ENCODE results near the gene ACTA1.

- TF ChIP-seq ZNF274 (IDR thresholded peaks at IDR 0.05; ENCODE audit: low read depth, low read length) (no peak), YY1 (IDR thresholded peaks at IDR 0.05; ENCODE audit: insufficient read depth, insufficient read length) (no peak)
Observed at GRCh38 chr1:229406798-229407197, 27.1 kb downstream of the ACTA1 start.
